SU-DHL-6 (cell line): ENCODE results near the gene C19orf67.

Experiments used
- EZH2phosphoT487 ChIP-seq: fragments of 200-600 bp; sonication (generic), shearing (Covaris generic); conservative IDR thresholded peaks from 2 replicates; pipeline ENCODE4 v1.6.1; 2018; ENCODE audit warnings: mild to moderate bottlenecking, antibody characterized with exemption, low read length, moderate library complexity, mixed read lengths
- TF ChIP-seq, protein P1 (sequence below): fragments of 200-600 bp; sonication (generic); IDR thresholded peaks from one replicate; pipeline ENCODE4 v1.5.1; 2017; ENCODE audit warnings: antibody characterized with exemption, mild to moderate bottlenecking, low read length, moderate library complexity; ENCODE audit not compliant: insufficient read depth, poor library complexity, severe bottlenecking

DNA sequence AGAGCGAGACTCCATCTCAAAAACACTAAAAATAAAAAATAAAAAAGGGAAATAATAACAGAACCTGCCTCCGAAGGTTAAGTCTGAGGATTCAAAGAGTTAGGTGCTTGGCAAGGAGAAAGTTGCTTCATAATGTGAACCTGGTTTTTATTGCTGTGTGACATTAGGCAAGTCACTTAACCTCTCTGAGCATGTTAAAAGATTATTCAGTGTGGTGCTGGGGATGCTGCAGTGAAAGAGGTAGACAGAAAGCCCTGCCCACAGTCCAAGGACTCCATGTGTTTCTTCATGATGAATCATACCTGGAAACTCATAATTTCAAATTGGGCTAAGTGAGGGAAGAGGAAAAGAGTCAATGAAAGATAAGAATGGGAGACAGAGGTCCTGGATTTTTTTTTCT lies 51.6 kb downstream of the C19orf67 start:
- TF ChIP-seq, protein P1, sequence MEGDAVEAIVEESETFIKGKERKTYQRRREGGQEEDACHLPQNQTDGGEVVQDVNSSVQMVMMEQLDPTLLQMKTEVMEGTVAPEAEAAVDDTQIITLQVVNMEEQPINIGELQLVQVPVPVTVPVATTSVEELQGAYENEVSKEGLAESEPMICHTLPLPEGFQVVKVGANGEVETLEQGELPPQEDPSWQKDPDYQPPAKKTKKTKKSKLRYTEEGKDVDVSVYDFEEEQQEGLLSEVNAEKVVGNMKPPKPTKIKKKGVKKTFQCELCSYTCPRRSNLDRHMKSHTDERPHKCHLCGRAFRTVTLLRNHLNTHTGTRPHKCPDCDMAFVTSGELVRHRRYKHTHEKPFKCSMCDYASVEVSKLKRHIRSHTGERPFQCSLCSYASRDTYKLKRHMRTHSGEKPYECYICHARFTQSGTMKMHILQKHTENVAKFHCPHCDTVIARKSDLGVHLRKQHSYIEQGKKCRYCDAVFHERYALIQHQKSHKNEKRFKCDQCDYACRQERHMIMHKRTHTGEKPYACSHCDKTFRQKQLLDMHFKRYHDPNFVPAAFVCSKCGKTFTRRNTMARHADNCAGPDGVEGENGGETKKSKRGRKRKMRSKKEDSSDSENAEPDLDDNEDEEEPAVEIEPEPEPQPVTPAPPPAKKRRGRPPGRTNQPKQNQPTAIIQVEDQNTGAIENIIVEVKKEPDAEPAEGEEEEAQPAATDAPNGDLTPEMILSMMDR = no peak
- no peak for TF ChIP-seq EZH2phosphoT487
